NCI-H2171 treated with DMSO at 0.1 percent for 48 hours (cell line): ENCODE results near the gene ELOVL1.

ENCODE experiments used
- DNase-seq: peaks from one replicate; lab custom pipeline; 2025; lab: John Stamatoyannopoulos, UW

ELOVL1 gene

GRCh38 chr1:43327549-43328292 lies 40.1 kb downstream of the ELOVL1 start:
- no peak for DNase-seq

GRCh38 chr1:43325381-43325780 lies 42.4 kb downstream of the ELOVL1 start:
- DNase-seq, result no peak

GRCh38 chr1:43324810-43325209 lies 43.0 kb downstream of the ELOVL1 start:
- DNase-seq, result no peak

GRCh38 chr1:43322506-43322905 lies 45.3 kb downstream of the ELOVL1 start:
- no peak for DNase-seq

GRCh38 chr1:43321331-43321891 lies 46.4 kb downstream of the ELOVL1 start:
- no peak for DNase-seq

- no peak for DNase-seq
Measured at GRCh38 chr1:43319766-43320165, 48.0 kb downstream of the ELOVL1 start.

GRCh38 chr1:43319288-43319687 lies 48.5 kb downstream of the ELOVL1 start:
- no peak for DNase-seq

GRCh38 chr1:43318831-43319230 lies 49.0 kb downstream of the ELOVL1 start:
- DNase-seq, result no peak

- DNase-seq, result peak; percentile 39
Measured at GRCh38 chr1:43317817-43318471, 49.9 kb downstream of the ELOVL1 start.

GRCh38 chr1:43316738-43317520 lies 50.9 kb downstream of the ELOVL1 start:
- DNase-seq, result no peak

GRCh38 chr1:43315963-43316737 lies 51.7 kb downstream of the ELOVL1 start:
- no peak for DNase-seq

GRCh38 chr1:43315481-43315880 lies 52.3 kb downstream of the ELOVL1 start:
- DNase-seq, result no peak

GRCh38 chr1:43314233-43314632 lies 53.6 kb downstream of the ELOVL1 start:
- no peak for DNase-seq

GRCh38 chr1:43313771-43314170 lies 54.0 kb downstream of the ELOVL1 start:
- no peak for DNase-seq
